GM19238 (cell line): ENCODE data around the gene CKB.

ENCODE experiments used
- DNase-seq: peaks from one replicate; pipeline ENCODE4 v3.0.0; 2011; ENCODE audit warnings: low spot score; ENCODE audit not compliant: insufficient read length

CKB gene

GRCh38 chr14:103522649-103523574, at the start of gene CKB:
Gene CKB, minus strand, starts transcription at chr14:103522830. Its CDS starts 337 bp downstream, at chr14:103522493.
- no peak for DNase-seq

DNA sequence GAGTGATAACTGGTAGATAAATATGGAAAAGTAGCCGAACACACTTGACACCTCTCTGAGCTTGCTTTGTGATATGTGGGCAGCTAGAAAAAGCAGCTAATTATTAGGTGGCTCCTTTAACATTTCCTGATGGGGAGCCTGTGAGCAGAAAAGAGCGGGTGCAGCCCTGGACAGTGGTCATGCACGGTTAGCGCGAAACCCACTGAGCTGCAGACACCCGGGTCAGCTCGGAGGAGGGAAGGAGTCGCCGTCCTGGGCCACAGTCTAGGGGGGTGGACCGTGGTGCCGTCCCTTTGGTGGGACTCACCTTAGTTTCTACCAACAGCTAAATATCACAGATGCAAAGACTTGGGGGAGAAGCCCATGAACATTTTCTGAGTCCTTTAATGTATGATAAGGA, 46.8 kb upstream of the CKB start:
- DNase-seq, result no peak

GRCh38 chr14:103568952-103569351, 46.3 kb upstream of the CKB start:
- DNase-seq, result no peak

DNA sequence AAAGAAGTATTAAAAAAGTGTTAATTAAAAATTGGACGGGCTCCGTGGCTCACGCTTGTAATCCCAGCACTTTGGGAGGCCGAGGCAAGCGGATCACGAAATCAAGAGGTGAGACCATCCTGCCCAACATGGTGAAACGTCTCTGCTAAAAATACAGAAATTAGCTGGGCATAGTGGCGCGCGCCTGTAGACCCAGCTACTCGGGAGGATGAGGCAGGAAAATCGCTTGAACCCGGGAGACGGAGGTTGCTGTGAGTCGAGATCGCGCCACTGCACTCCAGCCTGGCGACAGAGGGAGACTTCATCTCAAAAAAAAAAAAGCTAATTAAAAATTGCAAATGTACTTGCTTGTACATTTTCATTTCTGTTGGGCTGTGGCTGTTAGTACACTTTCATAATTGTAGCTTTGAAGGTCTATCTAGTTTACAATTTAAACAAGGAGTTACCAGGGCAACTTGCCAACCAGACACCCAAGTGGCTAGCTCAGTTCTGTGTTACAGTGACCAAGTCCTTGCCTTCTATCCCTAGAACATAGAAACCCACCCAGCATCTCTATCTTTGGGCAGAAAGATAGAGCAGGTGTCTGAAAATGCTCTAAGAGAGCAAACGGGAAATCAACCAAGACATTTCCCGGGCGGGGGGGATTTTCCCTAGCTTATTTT, 41.3 kb upstream of the CKB start:
- no peak for DNase-seq

DNA sequence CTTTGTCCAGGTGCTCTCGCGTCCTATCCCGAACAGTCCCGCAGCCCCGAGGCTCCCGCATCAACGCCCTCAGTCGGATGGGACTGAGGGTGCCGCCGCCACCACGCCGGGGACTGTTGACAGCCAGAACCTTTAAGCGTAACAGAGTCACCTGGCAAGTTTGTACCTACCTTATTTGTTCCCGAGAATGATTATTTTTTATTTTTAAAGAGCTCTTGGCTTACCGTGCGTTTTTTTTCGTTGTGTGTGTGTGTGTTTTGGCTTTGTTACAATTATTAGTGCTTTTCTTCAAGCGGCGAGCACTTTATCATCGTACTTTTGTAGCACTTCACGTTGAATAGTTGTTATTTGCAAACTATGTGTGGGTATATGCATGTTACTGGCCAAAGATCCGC, 40.6 kb upstream of the CKB start:
- no peak for DNase-seq

DNA sequence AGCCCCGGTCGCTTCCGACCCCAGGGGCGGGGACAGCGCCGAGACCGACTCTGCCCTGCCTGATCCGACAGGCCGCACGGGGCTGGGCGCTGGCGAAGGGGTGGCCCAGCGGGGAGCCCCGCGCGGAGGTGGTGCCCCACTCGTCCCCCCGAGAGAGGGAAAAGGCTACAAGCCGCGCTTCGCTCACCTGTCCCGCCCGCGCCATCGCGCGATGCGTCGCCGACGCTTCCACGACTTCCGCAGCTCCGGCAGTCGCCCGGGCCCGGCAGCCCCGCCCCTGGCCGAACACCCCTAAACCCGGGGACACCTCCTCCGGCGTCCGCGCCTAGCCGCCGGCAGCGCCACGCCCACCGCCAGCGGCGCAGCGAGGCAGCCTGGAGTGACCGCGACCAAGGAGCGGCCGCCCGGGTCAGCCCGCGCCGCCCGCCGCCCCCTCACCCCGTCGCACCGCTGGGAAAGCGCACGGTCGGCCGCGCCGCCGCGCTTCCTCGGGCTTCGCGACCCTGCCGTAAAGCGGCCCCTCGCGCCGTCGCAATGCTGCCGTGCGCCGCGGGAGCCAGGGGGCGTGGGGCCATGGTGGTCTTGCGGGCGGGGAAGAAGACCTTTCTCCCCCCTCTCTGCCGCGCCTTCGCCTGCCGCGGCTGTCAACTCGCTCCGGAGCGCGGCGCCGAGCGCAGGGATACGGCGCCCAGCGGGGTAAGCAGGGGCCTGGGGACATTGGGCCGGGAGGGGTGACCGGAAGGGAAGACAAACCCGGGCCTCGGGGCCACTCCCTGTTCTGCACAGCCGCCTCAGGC, 40.0 kb upstream of the CKB start, which contains the start of the genes BAG5 and COA8:
TSS of gene BAG5 (minus strand) at position 229 of the 797 bp plus-strand sequence. CDS start 1,493 bp downstream, outside the sequence.
TSS of gene COA8 (plus strand) at position 532 of the 797 bp plus-strand sequence. CDS start at position 574, 42 bp downstream.
- DNase-seq, result peak; percentile 96

DNA sequence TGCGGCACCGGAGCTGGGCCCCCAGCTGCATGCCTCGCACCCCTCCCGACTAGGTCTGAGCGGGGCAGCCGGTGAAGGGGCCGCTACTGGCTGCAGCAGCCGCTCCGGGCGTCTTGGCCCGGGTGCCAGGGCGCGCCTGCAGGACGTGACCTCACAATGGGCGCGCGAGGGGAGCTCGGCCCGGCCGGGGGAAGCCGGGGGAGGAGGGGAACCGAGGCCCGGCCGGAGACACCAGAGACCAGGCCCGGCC, 39.5 kb upstream of the CKB start:
- no peak for DNase-seq

DNA sequence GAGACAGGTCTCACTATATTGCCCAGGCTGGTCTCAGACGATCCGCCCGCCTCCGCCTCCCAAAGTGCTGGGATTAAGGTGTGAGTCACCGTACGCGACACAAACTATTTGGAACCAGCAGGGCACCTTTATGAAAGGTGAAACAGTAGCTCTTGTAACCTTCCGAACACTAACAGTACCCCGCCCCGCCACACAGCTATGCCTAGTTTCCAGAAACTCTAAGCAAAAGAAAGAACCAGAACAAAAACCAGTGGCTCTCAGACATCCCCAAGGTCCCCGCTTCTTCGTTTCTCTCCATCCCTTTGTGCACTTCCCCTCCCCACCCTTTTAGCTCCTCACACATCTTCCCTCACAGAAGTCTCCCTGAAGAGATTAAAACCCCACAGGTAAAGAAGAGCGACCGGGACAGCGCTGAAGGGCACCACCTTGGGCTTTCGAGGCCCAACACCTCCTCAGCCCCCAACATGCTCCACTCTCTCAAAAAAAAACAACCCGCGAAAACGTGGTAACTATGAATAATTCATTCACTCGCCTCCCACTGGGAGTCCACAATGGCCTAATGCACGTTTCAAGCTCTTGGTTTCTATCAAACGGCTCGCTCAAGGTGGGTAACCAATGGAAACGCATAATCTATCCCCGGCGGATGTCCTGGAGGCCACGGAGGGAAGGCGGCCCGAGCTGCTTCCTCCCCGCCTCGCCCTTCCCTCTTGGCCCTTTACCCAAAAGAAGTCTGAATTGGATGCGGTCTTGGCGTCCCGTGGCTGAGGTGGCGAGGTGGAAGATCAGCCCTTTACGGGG, 39.0 kb upstream of the CKB start:
- DNase-seq, result peak; percentile 78

DNA sequence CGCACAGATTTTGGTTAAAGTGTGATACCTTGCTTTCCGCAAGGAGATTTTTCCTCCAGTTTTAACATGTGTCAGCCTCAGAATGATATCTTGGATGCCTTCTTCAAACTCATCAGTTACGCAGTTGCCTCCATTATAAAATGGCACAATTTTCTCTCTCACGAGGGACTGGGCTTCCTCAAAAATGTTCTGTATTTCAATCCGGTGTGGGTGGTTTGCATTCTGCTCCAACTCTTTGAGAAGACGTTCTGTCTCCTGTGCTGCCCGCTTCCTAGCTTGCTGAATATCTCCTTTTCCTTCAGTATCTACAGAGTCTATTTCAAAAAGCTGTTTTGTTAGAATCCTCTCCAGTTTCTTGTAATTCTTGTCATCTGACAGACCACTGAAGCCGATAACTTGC, 38.1 kb upstream of the CKB start:
- DNase-seq, result no peak

GRCh38 chr14:103559766-103560165, 37.1 kb upstream of the CKB start:
- no peak for DNase-seq

DNA sequence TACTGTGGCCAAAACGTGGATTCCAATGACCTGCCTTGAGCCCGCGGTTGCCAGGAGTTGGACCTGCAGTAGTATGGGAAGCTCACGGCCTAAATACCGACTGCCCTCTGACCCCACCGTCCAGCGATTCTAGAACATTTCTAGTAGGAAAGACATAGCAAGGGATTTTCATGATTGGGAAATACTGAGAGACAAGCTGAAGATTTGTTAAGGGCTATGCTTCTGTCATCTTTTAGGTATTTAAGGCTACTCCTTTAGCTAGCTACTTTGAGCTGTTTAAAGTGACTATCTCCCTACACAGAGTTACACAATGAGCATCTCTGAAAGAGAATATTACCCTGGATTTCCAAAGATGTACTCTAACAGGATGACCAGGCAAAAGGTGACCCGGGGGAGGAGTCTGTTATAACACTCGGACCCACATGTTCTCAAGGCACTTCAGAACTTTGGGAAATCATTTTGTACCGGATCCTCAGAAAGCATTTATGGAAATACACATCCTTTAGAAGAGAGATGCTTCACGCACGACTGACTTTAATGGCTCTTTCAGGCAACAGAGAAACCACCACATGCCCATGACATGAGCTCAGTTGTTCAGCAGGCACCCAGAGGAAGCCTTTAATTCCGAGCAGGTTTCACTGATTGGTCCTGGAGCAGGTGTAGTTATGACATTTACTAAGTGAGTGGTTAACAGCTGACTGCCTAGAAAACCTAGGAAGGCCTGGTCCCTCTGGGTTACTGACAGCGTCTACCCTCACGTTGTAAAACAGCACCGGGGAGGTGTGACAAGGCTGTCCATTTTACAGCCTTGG, 35.6 kb upstream of the CKB start:
- DNase-seq, result no peak

- no peak for DNase-seq
Measured at GRCh38 chr14:103556946-103557758, 34.5 kb upstream of the CKB start.

GRCh38 chr14:103555559-103556337, 33.1 kb upstream of the CKB start:
- no peak for DNase-seq

DNA sequence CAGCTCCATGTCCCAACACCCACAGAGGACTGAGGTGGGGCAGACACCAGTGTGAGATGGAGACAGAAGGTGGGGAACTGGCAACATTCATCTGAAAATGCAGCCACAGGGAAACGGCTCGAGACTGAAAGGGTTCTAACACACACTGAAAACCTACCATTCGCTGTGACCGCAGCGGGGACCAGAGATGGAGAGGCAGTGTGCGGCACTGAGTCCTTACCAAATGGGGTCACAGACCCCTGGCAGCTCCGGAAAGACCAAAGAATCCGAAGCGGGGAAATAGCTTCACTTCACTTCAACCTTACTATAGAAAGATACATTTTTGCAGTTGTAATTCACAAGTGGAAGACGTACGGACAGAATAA, 30.2 kb upstream of the CKB start:
- no peak for DNase-seq

- no peak for DNase-seq
Measured at GRCh38 chr14:103552011-103552845, 29.6 kb upstream of the CKB start.

GRCh38 chr14:103551338-103551762, 28.7 kb upstream of the CKB start:
- DNase-seq, result no peak

DNA sequence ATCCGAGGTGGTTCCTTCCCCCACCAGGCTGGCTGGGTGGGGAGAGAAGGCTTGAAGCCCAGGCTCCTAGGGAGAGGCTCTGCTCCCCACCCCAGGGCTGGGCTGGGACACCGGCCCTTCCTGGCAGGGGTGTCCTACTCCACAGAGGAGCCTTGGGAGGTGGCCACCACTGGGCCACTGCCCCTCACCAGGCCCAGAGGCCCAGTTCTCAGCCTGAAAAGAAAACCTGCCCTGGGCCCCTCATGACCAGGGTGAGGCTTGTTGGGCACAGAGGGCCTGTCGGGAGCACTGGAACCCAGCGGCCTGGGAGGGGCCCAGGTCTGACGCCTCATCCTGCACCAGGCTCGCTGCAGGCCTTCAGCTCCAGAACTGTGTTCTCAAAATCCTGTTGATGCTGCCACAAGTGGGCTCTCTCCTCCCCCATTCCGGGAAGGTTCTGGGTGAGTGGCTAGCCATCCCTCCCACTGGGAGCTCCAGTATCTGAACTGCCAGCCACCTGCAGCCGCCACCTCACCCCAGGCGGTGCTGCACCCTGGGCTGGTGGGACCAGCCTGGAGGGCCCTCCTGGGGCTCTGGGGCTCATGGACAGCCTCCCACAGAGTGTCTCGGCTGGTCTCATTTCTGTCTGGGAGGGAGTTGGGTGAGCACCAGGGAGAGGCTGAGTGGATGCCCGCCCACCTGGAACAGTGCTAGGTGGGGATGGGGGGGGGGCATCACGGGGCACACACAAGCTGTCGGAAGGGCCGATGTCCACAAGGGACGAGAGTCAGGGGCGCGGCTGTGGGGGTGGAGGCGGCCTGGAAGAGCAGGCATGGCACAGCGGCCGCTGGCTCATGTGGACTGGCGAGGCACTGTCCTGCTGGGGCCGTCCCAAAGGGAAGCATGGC, 28.1 kb upstream of the CKB start:
- no peak for DNase-seq
